A549 (cell line): Measurements from ENCODE around the gene SLC38A7. TPM values are rescaled to one million over a fixed set of nuclear protein-coding genes. Genes with fewer than 3 reads are reported as not detected.
"Not testable (repeated sequence)": the region's sequence is repeated elsewhere in the genome, so short reads cannot be mapped to it uniquely, and the experiment has no call there.

ENCODE experiments used
- ATAC-seq, 2 experiments: fragments of 200-7000 bp in 1 of 2; fragments of >200 bp in 1 of 2; cut with Nextera tagmentation in 1 of 2; cut with Tn5 transposase in 1 of 2; 3 replicates each; pipeline versions ENCODE4 v1.8.0 to v1.9.1; 2018 to 2020; ENCODE audit warnings: mild to moderate bottlenecking in 1 of 2, moderate library complexity in 1 of 2
- CTCF ChIA-PET: fragments of 300-600 bp; sonication (Branson Sonifier 250); formaldehyde crosslinking; extraction: SDS; loops from one replicate; lab custom pipeline; 2021; ENCODE audit warnings: antibody characterized with exemption, inconsistent platforms; lab: Yijun Ruan, JAX
- POLR2A ChIA-PET: fragments of 350-600 bp; formaldehyde crosslinking; extraction: SDS; loops from one replicate; lab custom pipeline; 2021; ENCODE audit warnings: antibody characterized with exemption, inconsistent platforms; lab: Yijun Ruan, JAX
- DNase-seq, 2 experiments: peaks; one replicate each; pipeline versions ENCODE4 v3.0.0 to v3.0.0-alpha.2; 2011 to 2016; ENCODE audit warnings: low read depth in 1 of 2, low spot score in 1 of 2
- FAIRE-seq: peaks from 2 replicates; lab custom pipeline; 2011; peaks lifted over from hg19 to GRCh38; lab: Jason Lieb, UNC
- H3K27ac ChIP-seq, 2 experiments: fragments of >200 bp; sonication (Bioruptor Twin); formaldehyde crosslinking; 3 replicates each; pipeline ENCODE4 v1.5.1; 2016 to 2017
- H3K4me1 ChIP-seq: fragments of >200 bp; sonication (Bioruptor Twin); formaldehyde crosslinking; 3 replicates; pipeline ENCODE4 v1.6.1; 2016
- H3K4me2 ChIP-seq: fragments of >200 bp; sonication (Bioruptor Twin); formaldehyde crosslinking; 3 replicates; pipeline ENCODE4 v1.6.1; 2016
- H3K4me3 ChIP-seq: fragments of >200 bp; sonication (Bioruptor Twin); formaldehyde crosslinking; 3 replicates; pipeline ENCODE4 v1.5.1; 2016
- H3K9me3 ChIP-seq: fragments of >200 bp; sonication (Bioruptor Twin); formaldehyde crosslinking; 3 replicates; pipeline ENCODE4 v1.6.1; 2016
- CHD4 ChIP-seq: fragments of 200-600 bp; sonication (generic); IDR thresholded peaks from 2 replicates; pipeline ENCODE4 v1.6.1; 2016; ENCODE audit warnings: antibody characterized with exemption, mild to moderate bottlenecking, borderline replicate concordance
- ESRRA ChIP-seq: fragments of 150-350 bp; IDR thresholded peaks from 2 replicates; pipeline ENCODE4 v1.6.1; 2014; ENCODE audit warnings: mild to moderate bottlenecking, low read length, borderline replicate concordance
- FOSL2 ChIP-seq, 2 experiments: fragments of 450-650 bp in 1 of 2; fragments of >200 bp in 1 of 2; sonication (Bioruptor Twin) in 1 of 2; formaldehyde crosslinking; IDR thresholded peaks; 2 replicates each; pipeline versions ENCODE4 v1.5.0 to v1.6.1; 2016 to 2020; ENCODE audit warnings: mild to moderate bottlenecking in 1 of 2, moderate library complexity in 1 of 2
- JUNB ChIP-seq: fragments of >200 bp; sonication (Bioruptor Twin); formaldehyde crosslinking; IDR thresholded peaks from 2 replicates; pipeline ENCODE4 v1.6.1; 2016
- KDM1A ChIP-seq: fragments of 200-600 bp; sonication (generic); IDR thresholded peaks from 2 replicates; pipeline ENCODE4 v1.6.1; 2016; ENCODE audit warnings: low read depth, mild to moderate bottlenecking
- NFE2L2 ChIP-seq: fragments of 150-350 bp; conservative IDR thresholded peaks from 2 replicates; pipeline ENCODE4 v1.6.1; 2014; ENCODE audit warnings: low read length
- PHF8 ChIP-seq: fragments of 200-600 bp; sonication (generic); IDR thresholded peaks from 2 replicates; pipeline ENCODE4 v1.6.1; 2016; ENCODE audit warnings: low read depth, mild to moderate bottlenecking, antibody characterized with exemption, moderate library complexity, borderline replicate concordance
- RAD21 ChIP-seq, 2 experiments: fragments of >200 bp in 1 of 2; sonication (Bioruptor Twin) in 1 of 2; formaldehyde crosslinking in 1 of 2; IDR thresholded peaks in 1 of 2; conservative IDR thresholded peaks in 1 of 2; 2 replicates in 1 of 2; 3 replicates in 1 of 2; pipeline ENCODE4 v1.6.1; 2012 to 2018; ENCODE audit warnings: inconsistent platforms in 1 of 2
- RCOR1 ChIP-seq: fragments of 150-350 bp; IDR thresholded peaks from 2 replicates; pipeline ENCODE4 v1.6.1; 2014; ENCODE audit warnings: antibody characterized with exemption, low read length, low read depth
- RFX5 ChIP-seq: fragments of 450-650 bp; IDR thresholded peaks from 2 replicates; pipeline ENCODE4 v1.7.1; 2014; ENCODE audit warnings: antibody characterized with exemption, mild to moderate bottlenecking, moderate library complexity
- SMC3 ChIP-seq: fragments of >200 bp; sonication (Bioruptor Twin); formaldehyde crosslinking; IDR thresholded peaks from 3 replicates; pipeline ENCODE4 v1.6.1; 2018; ENCODE audit warnings: inconsistent platforms
- TFCP2L1 ChIP-seq: fragments of 250-450 bp; sonication (Bioruptor Pico); IDR thresholded peaks from 2 replicates; pipeline ENCODE4 v1.5.0; 2021; ENCODE audit warnings: mild to moderate bottlenecking
- WGBS: methylation state at CpG from one replicate; pipeline ENCODE4 v1.1.6; 2017; ENCODE audit errors: missing lambda C conversion rate; 5-methylcytosine and 5-hydroxymethylcytosine counted together
- polyA plus RNA-seq, 4 experiments: library from polyadenylated mRNA; depleted of rRNA in 3 of 4; stranded (reverse); fragments of >200 nt; fragmentation: RNase III in 1 of 4; extraction: RNeasy Plus Mini Kit Qiagen cat#74134 plus additional on column Dnase treatment in 1 of 4; gene quantifications; 2 replicates in 3 of 4; 3 replicates in 1 of 4; pipeline ENCODE4 v1.2.3, GENCODE V29; 2011 to 2017
- TF ChIP-seq, protein P1 (sequence below): fragments of >200 bp; sonication (Bioruptor Twin); formaldehyde crosslinking; IDR thresholded peaks from 3 replicates; pipeline ENCODE4 v1.5.1; 2016
- TF ChIP-seq, protein P2 (sequence below): fragments of 150-350 bp; IDR thresholded peaks from 2 replicates; pipeline ENCODE4 v1.6.1; 2014; ENCODE audit warnings: low read depth, mild to moderate bottlenecking, low read length
- TF ChIP-seq, protein P3 (sequence below): IDR thresholded peaks from 2 replicates; pipeline ENCODE4 v1.6.1; 2012

SLC38A7 gene
- polyA plus RNA-seq, 2 of the 4 experiments (the other 2 are of a cell fraction): 8.4 to 19.9 TPM

DNA sequence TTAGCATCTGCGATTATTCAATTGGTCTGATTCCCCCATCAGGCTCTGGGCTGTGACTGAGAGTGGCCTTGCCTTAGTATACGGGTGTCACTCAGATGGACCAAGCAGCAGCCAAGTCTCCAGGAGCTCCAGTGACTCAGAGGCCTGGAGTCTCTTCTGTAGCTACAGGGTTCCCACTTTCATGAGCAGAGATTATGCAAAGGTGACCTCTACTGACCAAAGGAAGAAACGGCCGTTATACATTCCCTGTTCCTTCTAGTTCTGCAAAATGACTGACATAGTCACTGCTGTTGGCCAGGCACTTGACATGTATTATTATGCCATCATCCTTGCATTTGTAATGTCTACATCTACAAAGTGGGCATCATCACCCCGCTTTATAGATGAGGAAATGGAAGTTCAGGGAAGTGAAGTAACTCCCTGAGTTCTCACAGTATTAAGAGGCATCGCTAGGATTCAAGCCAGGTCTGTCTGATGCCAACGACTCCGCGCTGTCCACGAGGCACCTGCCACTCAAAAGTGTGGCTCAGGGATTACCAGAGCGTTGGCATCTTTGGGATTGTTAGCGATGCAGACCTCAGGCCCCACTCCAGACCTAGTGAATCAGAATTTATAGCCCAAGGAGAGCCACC lies 23.3 kb downstream of the SLC38A7 start:
- H3K27ac ChIP-seq: no peak overlapping the region
- FAIRE-seq: peak; percentile 90
- POLR2A ChIA-PET: interaction anchor here (0.6 to 1.0 kb wide), 7 partner anchors 8 to 152 kb away, joined by 3 to 4 read pairs (median 3); partner anchors contain the start of genes CNOT1 and SLC38A7

DNA sequence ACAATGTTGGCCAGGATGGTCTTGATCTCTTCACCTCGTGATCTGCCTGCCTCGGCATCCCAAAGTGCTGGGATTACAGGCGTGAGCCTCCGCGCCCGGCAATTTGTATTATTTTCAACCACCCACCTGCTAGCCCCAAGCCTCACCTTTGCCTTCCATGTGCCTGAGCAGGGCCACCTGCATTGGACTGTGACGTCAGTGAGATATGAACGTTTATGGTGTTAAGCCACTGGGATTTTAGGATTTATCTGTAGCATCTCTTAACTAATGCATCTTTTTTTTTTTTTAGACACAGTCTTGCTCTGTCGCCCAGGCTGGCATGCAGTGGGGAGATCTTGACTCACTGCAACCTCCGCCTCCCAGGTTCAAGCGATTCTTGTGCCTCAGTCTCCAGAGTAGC lies 24.7 kb downstream of the SLC38A7 start:
- FAIRE-seq, H3K4me2 ChIP-seq, ATAC-seq, H3K9me3 ChIP-seq, H3K4me1 ChIP-seq, H3K27ac ChIP-seq, DNase-seq, H3K4me3 ChIP-seq: not testable (repeated sequence)
- ChIA-PET CTCF (interaction anchor here (0.6 to 11.6 kb wide), 6 partner anchors 12 to 322 kb away, joined by 3 to 110 read pairs (median 30); no protein-coding TSS in a partner anchor), POLR2A (interaction anchor here (0.7 kb wide), 1 partner anchor 89 kb away, joined by 3 read pairs; no protein-coding TSS in a partner anchor)
- 78% methylated on average over 11 of the region's 11 CpGs for WGBS

More for the DNA sequence above, 23.3 kb downstream of the SLC38A7 start:
- DNase-seq: peak; percentile 87 to 94
- Histone ChIP-seq H3K4me1 (peaks cover 3% of the 10 kb centered on the region; the same call in 1 of the 3 replicates), H3K4me3 (no peak overlapping the region), H3K9me3 (no peaks in the 10 kb centered on the region), H3K4me2 (no peak overlapping the region)
- 18% methylated on average over 12 of the region's 12 CpGs for WGBS
- ATAC-seq: peak; percentile 96 to 98
- CTCF ChIA-PET: interaction anchor here (0.6 to 11.6 kb wide), 44 partner anchors 10 to 934 kb away, joined by 3 to 110 read pairs (median 4); partner anchors contain the start of genes NDRG4 and SLC38A7
- TF ChIP-seq PHF8 (no peak), RAD21 (conservative IDR thresholded peaks at IDR 0.05 in 1 of 2, IDR thresholded peaks at IDR 0.05 in 1 of 2) (peak; percentile 88 to 92), SMC3 (peak; percentile 65), RCOR1 (0 out of 2 replicates have a peak, but pooled peaks have one; percentile 14), FOSL2 (IDR thresholded peaks at IDR 0.05) (no peak), FOSL2 (CRISPR knock-in tag; IDR thresholded peaks at IDR 0.05) (peak; percentile 68), RFX5 (no peak), JUNB (no peak)
- TF ChIP-seq, protein P1, sequence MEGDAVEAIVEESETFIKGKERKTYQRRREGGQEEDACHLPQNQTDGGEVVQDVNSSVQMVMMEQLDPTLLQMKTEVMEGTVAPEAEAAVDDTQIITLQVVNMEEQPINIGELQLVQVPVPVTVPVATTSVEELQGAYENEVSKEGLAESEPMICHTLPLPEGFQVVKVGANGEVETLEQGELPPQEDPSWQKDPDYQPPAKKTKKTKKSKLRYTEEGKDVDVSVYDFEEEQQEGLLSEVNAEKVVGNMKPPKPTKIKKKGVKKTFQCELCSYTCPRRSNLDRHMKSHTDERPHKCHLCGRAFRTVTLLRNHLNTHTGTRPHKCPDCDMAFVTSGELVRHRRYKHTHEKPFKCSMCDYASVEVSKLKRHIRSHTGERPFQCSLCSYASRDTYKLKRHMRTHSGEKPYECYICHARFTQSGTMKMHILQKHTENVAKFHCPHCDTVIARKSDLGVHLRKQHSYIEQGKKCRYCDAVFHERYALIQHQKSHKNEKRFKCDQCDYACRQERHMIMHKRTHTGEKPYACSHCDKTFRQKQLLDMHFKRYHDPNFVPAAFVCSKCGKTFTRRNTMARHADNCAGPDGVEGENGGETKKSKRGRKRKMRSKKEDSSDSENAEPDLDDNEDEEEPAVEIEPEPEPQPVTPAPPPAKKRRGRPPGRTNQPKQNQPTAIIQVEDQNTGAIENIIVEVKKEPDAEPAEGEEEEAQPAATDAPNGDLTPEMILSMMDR: peak; percentile 87
- TF ChIP-seq, protein P2, sequence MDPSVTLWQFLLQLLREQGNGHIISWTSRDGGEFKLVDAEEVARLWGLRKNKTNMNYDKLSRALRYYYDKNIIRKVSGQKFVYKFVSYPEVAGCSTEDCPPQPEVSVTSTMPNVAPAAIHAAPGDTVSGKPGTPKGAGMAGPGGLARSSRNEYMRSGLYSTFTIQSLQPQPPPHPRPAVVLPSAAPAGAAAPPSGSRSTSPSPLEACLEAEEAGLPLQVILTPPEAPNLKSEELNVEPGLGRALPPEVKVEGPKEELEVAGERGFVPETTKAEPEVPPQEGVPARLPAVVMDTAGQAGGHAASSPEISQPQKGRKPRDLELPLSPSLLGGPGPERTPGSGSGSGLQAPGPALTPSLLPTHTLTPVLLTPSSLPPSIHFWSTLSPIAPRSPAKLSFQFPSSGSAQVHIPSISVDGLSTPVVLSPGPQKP: no peak

DNA sequence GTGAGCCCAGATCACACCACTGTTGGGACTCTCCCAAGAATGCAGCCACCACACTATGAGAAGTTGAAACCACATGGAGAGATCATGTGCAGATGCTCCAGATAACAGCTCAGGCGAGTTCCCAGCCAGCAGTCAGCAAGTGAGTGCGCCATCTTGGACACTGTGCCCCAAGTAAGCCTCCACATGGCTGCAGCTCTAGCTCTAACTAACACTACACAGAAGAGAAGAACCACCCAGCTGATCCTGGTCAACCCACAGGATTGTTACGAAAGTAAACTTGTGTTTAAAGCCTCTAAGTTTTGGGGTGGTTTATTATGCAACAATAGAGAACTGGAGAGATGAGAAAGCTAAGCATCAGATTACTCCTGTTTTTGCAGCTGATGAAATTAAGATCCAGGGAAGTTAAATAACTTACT lies 25.8 kb downstream of the SLC38A7 start:
- ChIA-PET CTCF (interaction anchor here (1.2 to 11.6 kb wide), 7 partner anchors 11 to 171 kb away, joined by 3 to 110 read pairs (median 7); no protein-coding TSS in a partner anchor), POLR2A (interaction anchor here (0.5 kb wide), 1 partner anchor 322 kb away, joined by 3 read pairs; no protein-coding TSS in a partner anchor)
- Histone ChIP-seq H3K9me3 (no peaks in the 10 kb centered on the region), H3K27ac (no peak overlapping the region), H3K4me2 (no peak overlapping the region), H3K4me3 (no peak overlapping the region), H3K4me1 (peaks cover 6% of the 10 kb centered on the region; the same call in 1 of the 3 replicates)
- DNase-seq: no peak
- ATAC-seq: no peak
- 76% methylated on average over 3 of the region's 3 CpGs for WGBS
- no peak for FAIRE-seq
- TF ChIP-seq TFCP2L1 (CRISPR knock-in tag) (no peak), NFE2L2 (no peak), PHF8 (no peak), ESRRA (no peak), CHD4 (no peak), KDM1A (no peak)
- TF ChIP-seq, protein P3, sequence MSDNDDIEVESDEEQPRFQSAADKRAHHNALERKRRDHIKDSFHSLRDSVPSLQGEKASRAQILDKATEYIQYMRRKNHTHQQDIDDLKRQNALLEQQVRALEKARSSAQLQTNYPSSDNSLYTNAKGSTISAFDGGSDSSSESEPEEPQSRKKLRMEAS: no peak
